GM23338 (cell line): ENCODE results near the gene GTF2A1. TPM values are rescaled to one million over a fixed set of nuclear protein-coding genes. Genes with fewer than 3 reads are reported as not detected.

Source experiments
- ATAC-seq: fragments of 200-7000 bp; cut with Tn5 transposase; 3 replicates; pipeline ENCODE4 v1.9.1; 2020
- DNase-seq: peaks from one replicate; pipeline ENCODE4 v3.0.0-alpha.2; 2015; ENCODE audit warnings: low spot score
- H2AFZ ChIP-seq: fragments of 200-600 bp; sonication (generic); 2 replicates; pipeline ENCODE4 v1.8.0; 2016; ENCODE audit warnings: antibody characterized with exemption, mild to moderate bottlenecking, moderate library complexity
- H3F3A ChIP-seq: fragments of 200-600 bp; sonication (generic); replicated peaks from 2 replicates; pipeline ENCODE4 v1.8.0; 2017; ENCODE audit warnings: antibody characterized with exemption, mixed run types, low read depth
- H3K27ac ChIP-seq: fragments of 200-600 bp; sonication (generic); 2 replicates; pipeline ENCODE4 v1.6.1; 2016; ENCODE audit warnings: low read depth
- H3K27me3 ChIP-seq: fragments of 200-600 bp; sonication (generic); 2 replicates; pipeline ENCODE4 v1.8.0; 2016; ENCODE audit warnings: mild to moderate bottlenecking, mixed run types, moderate library complexity; ENCODE audit not compliant: insufficient read depth
- H3K36me3 ChIP-seq: fragments of 200-600 bp; sonication (generic); 2 replicates; pipeline ENCODE4 v1.8.0; 2016; ENCODE audit warnings: mild to moderate bottlenecking; ENCODE audit not compliant: insufficient read depth
- H3K4me1 ChIP-seq: fragments of 200-600 bp; sonication (generic); 2 replicates; pipeline ENCODE4 v1.8.0; 2016; ENCODE audit warnings: mild to moderate bottlenecking, moderate library complexity; ENCODE audit not compliant: insufficient read depth
- H3K4me2 ChIP-seq: fragments of 200-600 bp; sonication (generic); 2 replicates; pipeline ENCODE4 v1.7.1; 2017; ENCODE audit warnings: mixed run types
- H3K4me3 ChIP-seq: fragments of 200-600 bp; sonication (generic); 2 replicates; pipeline ENCODE4 v1.6.1; 2016; ENCODE audit warnings: mixed run types
- H3K79me2 ChIP-seq: fragments of 200-600 bp; sonication (generic); replicated peaks from 2 replicates; pipeline ENCODE4 v1.8.0; 2017; ENCODE audit warnings: mild to moderate bottlenecking; ENCODE audit not compliant: insufficient read depth
- H3K9me2 ChIP-seq: fragments of 200-600 bp; sonication (generic); 2 replicates; pipeline ENCODE4 v1.8.0; 2017; ENCODE audit not compliant: insufficient read depth
- H4K20me1 ChIP-seq: fragments of 200-600 bp; sonication (generic); replicated peaks from 2 replicates; pipeline ENCODE4 v1.8.0; 2017; ENCODE audit warnings: mild to moderate bottlenecking; ENCODE audit not compliant: insufficient read depth
- H3K27ac Mint-ChIP-seq: 2 replicates; pipeline ENCODE4 v1.8.0; 2020; ENCODE audit warnings: inconsistent platforms, mild to moderate bottlenecking, moderate library complexity, mixed read lengths
- H3K27me3 Mint-ChIP-seq: 3 replicates; pipeline ENCODE4 v1.8.0; 2022; ENCODE audit warnings: low read depth, mild to moderate bottlenecking, moderate library complexity, mixed read lengths, inconsistent platforms; ENCODE audit not compliant: insufficient read depth, poor library complexity
- H3K36me3 Mint-ChIP-seq: 3 replicates; pipeline ENCODE4 v1.8.0; 2021; ENCODE audit warnings: low read depth, mild to moderate bottlenecking, inconsistent platforms, moderate library complexity, mixed read lengths
- H3K4me1 Mint-ChIP-seq: 3 replicates; pipeline ENCODE4 v1.8.0; 2020; ENCODE audit warnings: mild to moderate bottlenecking, inconsistent platforms, mixed read lengths
- H3K4me3 Mint-ChIP-seq: 3 replicates; pipeline ENCODE4 v1.8.0; 2021; ENCODE audit warnings: moderate library complexity, mild to moderate bottlenecking, inconsistent platforms, mixed read lengths
- H3K9me3 Mint-ChIP-seq: 3 replicates; pipeline ENCODE4 v1.8.0; 2020; ENCODE audit warnings: moderate library complexity, mild to moderate bottlenecking, inconsistent platforms, mixed read lengths
- CREB1 ChIP-seq: fragments of 250-450 bp; sonication (Bioruptor Pico); IDR thresholded peaks from 2 replicates; pipeline ENCODE4 v1.5.0; 2020; ENCODE audit warnings: low read depth, mild to moderate bottlenecking, moderate library complexity
- EZH2 ChIP-seq: fragments of 200-600 bp; sonication (generic); IDR thresholded peaks from one replicate; pipeline ENCODE4 v1.8.0; 2017; ENCODE audit warnings: antibody characterized with exemption, mild to moderate bottlenecking, low read depth; ENCODE audit not compliant: unreplicated experiment
- EZH2phosphoT487 ChIP-seq: fragments of 200-600 bp; sonication (generic); IDR thresholded peaks from one replicate; pipeline ENCODE4 v1.8.1; 2018; ENCODE audit warnings: antibody characterized with exemption; ENCODE audit not compliant: unreplicated experiment
- JUNB ChIP-seq: IDR thresholded peaks from one replicate; pipeline ENCODE4 v1.6.1; 2016; ENCODE audit warnings: antibody characterized with exemption; ENCODE audit not compliant: unreplicated experiment
- NANOG ChIP-seq: IDR thresholded peaks from 2 replicates; pipeline ENCODE4 v1.6.1; 2016; ENCODE audit warnings: antibody characterized with exemption, borderline replicate concordance
- POLR2AphosphoS5 ChIP-seq: IDR thresholded peaks from 2 replicates; pipeline ENCODE4 v1.6.1; 2016; ENCODE audit warnings: antibody characterized with exemption, low read depth
- STAT1 ChIP-seq: IDR thresholded peaks from one replicate; pipeline ENCODE4 v1.6.1; 2016; ENCODE audit warnings: antibody characterized with exemption; ENCODE audit not compliant: unreplicated experiment
- ZNF114 ChIP-seq: fragments of 250-450 bp; sonication (Bioruptor Pico); IDR thresholded peaks from 2 replicates; pipeline ENCODE4 v1.5.0; 2020; ENCODE audit warnings: mild to moderate bottlenecking, moderate library complexity
- ZNF331 ChIP-seq: fragments of 250-450 bp; sonication (Bioruptor Pico); IDR thresholded peaks from 2 replicates; pipeline ENCODE4 v1.5.0; 2020; ENCODE audit warnings: low read depth, mild to moderate bottlenecking, moderate library complexity
- polyA plus RNA-seq: library from polyadenylated mRNA; unstranded; fragments of >200 nt; fragmentation: Nextera tagmentation; extraction: Ambion mirVana; gene quantifications from 2 replicates; pipeline ENCODE4 v1.2.1, GENCODE V29; 2016
- total RNA-seq: library from RNA; depleted of rRNA; stranded (reverse); fragments of >200 nt; shearing (Covaris generic); gene quantifications from 2 replicates; pipeline ENCODE4 v1.2.3, GENCODE V29; 2014
- TF ChIP-seq, protein P1 (sequence below): fragments of 250-450 bp; sonication (Bioruptor Pico); IDR thresholded peaks from 2 replicates; pipeline ENCODE4 v1.5.0; 2020; ENCODE audit warnings: mild to moderate bottlenecking, moderate library complexity
- TF ChIP-seq, protein P2 (sequence below), 2 experiments: fragments of 200-600 bp in 1 of 2; sonication (generic) in 1 of 2; conservative IDR thresholded peaks; 2 replicates each; pipeline versions ENCODE4 v1.5.1 to v1.6.1; 2016 to 2017; ENCODE audit warnings: antibody characterized with exemption in 2 of 2, low read depth in 2 of 2, mild to moderate bottlenecking in 2 of 2, moderate library complexity in 1 of 2
- TF ChIP-seq, protein P3 (sequence below): IDR thresholded peaks from 2 replicates; pipeline ENCODE4 v1.6.1; 2016; ENCODE audit warnings: antibody characterized with exemption
- TF ChIP-seq, protein P4 (sequence below): IDR thresholded peaks from one replicate; pipeline ENCODE4 v1.6.1; 2018; ENCODE audit warnings: antibody characterized with exemption; ENCODE audit not compliant: unreplicated experiment

GTF2A1 gene
- total and polyA plus RNA-seq, 2 experiments from 2014 or later, result 12.1 to 50.6 TPM

DNA sequence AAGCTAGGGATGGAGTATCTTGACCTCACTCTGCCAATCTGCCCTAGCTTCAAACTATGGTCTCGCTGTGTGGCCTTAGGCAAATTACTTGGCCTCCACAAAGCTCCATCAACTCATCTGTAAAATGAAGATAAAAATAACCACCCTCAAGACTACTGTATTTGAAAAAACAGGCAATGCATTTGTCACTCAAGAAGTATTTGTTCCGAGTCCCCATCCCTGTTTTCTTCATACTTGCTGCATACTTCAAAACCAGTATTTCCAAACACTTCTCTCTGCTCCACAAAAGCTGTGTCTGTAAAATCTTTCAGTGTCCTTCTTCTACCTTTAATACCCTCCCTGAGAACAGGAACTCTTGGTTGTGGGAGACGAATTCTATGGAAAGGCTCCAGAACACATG is 47.9 kb downstream of the GTF2A1 start:
- H3K27me3 Mint-ChIP-seq, result no peaks in the 10 kb centered on the region
- ATAC-seq, result no peak
- Histone ChIP-seq H3K79me2 (no peaks in the 10 kb centered on the region), H3K4me3 (no peak overlapping the region), H3K4me1 (no peaks in the 10 kb centered on the region), H3K9me2 (no peaks in the 10 kb centered on the region), H3F3A (no peaks in the 10 kb centered on the region), H2AFZ (no peak overlapping the region), H3K36me3 (no peaks in the 10 kb centered on the region), H4K20me1 (no peaks in the 10 kb centered on the region; the same call in 1 of the 2 replicates), H3K4me2 (no peak overlapping the region), H3K27me3 (no peaks in the 10 kb centered on the region), H3K27ac (no peak overlapping the region)
- H3K36me3 Mint-ChIP-seq, result peaks cover 5% of the 10 kb centered on the region; the same call in 2 of the 3 replicates
- H3K4me1 Mint-ChIP-seq, result peaks cover 8% of the 10 kb centered on the region; the same call in 2 of the 3 replicates
- H3K27ac Mint-ChIP-seq, result no peak overlapping the region
- no peaks in the 10 kb centered on the region for H3K9me3 Mint-ChIP-seq
- TF ChIP-seq POLR2AphosphoS5, result no peak
- TF ChIP-seq NANOG, result no peak
- TF ChIP-seq EZH2phosphoT487, result no peak
- no peak for TF ChIP-seq EZH2
- TF ChIP-seq ZNF114 (CRISPR knock-in tag), result no peak
- no peak for TF ChIP-seq ZNF331 (CRISPR knock-in tag)
- TF ChIP-seq, protein P1, sequence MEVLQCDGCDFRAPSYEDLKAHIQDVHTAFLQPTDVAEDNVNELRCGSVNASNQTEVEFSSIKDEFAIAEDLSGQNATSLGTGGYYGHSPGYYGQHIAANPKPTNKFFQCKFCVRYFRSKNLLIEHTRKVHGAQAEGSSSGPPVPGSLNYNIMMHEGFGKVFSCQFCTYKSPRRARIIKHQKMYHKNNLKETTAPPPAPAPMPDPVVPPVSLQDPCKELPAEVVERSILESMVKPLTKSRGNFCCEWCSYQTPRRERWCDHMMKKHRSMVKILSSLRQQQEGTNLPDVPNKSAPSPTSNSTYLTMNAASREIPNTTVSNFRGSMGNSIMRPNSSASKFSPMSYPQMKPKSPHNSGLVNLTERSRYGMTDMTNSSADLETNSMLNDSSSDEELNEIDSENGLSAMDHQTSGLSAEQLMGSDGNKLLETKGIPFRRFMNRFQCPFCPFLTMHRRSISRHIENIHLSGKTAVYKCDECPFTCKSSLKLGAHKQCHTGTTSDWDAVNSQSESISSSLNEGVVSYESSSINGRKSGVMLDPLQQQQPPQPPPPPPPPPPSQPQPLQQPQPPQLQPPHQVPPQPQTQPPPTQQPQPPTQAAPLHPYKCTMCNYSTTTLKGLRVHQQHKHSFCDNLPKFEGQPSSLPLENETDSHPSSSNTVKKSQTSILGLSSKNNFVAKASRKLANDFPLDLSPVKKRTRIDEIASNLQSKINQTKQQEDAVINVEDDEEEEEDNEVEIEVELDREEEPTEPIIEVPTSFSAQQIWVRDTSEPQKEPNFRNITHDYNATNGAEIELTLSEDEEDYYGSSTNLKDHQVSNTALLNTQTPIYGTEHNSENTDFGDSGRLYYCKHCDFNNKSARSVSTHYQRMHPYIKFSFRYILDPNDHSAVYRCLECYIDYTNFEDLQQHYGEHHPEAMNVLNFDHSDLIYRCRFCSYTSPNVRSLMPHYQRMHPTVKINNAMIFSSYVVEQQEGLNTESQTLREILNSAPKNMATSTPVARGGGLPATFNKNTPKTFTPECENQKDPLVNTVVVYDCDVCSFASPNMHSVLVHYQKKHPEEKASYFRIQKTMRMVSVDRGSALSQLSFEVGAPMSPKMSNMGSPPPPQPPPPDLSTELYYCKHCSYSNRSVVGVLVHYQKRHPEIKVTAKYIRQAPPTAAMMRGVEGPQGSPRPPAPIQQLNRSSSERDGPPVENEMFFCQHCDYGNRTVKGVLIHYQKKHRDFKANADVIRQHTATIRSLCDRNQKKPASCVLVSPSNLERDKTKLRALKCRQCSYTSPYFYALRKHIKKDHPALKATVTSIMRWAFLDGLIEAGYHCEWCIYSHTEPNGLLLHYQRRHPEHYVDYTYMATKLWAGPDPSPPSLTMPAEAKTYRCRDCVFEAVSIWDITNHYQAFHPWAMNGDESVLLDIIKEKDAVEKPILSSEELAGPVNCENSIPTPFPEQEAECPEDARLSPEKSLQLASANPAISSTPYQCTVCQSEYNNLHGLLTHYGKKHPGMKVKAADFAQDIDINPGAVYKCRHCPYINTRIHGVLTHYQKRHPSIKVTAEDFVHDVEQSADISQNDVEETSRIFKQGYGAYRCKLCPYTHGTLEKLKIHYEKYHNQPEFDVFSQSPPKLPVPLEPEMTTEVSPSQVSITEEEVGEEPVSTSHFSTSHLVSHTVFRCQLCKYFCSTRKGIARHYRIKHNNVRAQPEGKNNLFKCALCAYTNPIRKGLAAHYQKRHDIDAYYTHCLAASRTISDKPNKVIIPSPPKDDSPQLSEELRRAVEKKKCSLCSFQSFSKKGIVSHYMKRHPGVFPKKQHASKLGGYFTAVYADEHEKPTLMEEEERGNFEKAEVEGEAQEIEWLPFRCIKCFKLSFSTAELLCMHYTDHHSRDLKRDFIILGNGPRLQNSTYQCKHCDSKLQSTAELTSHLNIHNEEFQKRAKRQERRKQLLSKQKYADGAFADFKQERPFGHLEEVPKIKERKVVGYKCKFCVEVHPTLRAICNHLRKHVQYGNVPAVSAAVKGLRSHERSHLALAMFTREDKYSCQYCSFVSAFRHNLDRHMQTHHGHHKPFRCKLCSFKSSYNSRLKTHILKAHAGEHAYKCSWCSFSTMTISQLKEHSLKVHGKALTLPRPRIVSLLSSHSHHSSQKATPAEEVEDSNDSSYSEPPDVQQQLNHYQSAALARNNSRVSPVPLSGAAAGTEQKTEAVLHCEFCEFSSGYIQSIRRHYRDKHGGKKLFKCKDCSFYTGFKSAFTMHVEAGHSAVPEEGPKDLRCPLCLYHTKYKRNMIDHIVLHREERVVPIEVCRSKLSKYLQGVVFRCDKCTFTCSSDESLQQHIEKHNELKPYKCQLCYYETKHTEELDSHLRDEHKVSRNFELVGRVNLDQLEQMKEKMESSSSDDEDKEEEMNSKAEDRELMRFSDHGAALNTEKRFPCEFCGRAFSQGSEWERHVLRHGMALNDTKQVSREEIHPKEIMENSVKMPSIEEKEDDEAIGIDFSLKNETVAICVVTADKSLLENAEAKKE (CRISPR knock-in tag), result no peak
- TF ChIP-seq, protein P2, sequence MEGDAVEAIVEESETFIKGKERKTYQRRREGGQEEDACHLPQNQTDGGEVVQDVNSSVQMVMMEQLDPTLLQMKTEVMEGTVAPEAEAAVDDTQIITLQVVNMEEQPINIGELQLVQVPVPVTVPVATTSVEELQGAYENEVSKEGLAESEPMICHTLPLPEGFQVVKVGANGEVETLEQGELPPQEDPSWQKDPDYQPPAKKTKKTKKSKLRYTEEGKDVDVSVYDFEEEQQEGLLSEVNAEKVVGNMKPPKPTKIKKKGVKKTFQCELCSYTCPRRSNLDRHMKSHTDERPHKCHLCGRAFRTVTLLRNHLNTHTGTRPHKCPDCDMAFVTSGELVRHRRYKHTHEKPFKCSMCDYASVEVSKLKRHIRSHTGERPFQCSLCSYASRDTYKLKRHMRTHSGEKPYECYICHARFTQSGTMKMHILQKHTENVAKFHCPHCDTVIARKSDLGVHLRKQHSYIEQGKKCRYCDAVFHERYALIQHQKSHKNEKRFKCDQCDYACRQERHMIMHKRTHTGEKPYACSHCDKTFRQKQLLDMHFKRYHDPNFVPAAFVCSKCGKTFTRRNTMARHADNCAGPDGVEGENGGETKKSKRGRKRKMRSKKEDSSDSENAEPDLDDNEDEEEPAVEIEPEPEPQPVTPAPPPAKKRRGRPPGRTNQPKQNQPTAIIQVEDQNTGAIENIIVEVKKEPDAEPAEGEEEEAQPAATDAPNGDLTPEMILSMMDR (conservative IDR thresholded peaks at IDR 0.05; ENCODE audit: low read depth in 2 of 2), result no peak
- TF ChIP-seq, protein P3, sequence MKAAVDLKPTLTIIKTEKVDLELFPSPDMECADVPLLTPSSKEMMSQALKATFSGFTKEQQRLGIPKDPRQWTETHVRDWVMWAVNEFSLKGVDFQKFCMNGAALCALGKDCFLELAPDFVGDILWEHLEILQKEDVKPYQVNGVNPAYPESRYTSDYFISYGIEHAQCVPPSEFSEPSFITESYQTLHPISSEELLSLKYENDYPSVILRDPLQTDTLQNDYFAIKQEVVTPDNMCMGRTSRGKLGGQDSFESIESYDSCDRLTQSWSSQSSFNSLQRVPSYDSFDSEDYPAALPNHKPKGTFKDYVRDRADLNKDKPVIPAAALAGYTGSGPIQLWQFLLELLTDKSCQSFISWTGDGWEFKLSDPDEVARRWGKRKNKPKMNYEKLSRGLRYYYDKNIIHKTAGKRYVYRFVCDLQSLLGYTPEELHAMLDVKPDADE, result no peak
- no peak for TF ChIP-seq JUNB
- no peak for TF ChIP-seq STAT1
- no peak for TF ChIP-seq CREB1
- TF ChIP-seq, protein P4, sequence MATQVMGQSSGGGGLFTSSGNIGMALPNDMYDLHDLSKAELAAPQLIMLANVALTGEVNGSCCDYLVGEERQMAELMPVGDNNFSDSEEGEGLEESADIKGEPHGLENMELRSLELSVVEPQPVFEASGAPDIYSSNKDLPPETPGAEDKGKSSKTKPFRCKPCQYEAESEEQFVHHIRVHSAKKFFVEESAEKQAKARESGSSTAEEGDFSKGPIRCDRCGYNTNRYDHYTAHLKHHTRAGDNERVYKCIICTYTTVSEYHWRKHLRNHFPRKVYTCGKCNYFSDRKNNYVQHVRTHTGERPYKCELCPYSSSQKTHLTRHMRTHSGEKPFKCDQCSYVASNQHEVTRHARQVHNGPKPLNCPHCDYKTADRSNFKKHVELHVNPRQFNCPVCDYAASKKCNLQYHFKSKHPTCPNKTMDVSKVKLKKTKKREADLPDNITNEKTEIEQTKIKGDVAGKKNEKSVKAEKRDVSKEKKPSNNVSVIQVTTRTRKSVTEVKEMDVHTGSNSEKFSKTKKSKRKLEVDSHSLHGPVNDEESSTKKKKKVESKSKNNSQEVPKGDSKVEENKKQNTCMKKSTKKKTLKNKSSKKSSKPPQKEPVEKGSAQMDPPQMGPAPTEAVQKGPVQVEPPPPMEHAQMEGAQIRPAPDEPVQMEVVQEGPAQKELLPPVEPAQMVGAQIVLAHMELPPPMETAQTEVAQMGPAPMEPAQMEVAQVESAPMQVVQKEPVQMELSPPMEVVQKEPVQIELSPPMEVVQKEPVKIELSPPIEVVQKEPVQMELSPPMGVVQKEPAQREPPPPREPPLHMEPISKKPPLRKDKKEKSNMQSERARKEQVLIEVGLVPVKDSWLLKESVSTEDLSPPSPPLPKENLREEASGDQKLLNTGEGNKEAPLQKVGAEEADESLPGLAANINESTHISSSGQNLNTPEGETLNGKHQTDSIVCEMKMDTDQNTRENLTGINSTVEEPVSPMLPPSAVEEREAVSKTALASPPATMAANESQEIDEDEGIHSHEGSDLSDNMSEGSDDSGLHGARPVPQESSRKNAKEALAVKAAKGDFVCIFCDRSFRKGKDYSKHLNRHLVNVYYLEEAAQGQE, result no peak
- no peak for DNase-seq
- no peak overlapping the region for H3K4me3 Mint-ChIP-seq
